Lower leg skin (tissue), 3 donors: ENCODE measurements around the gene VPS13D.

ENCODE experiments used
- POLR2A ChIP-seq, 2 donors: fragments of 450-650 bp; IDR thresholded peaks; one replicate each; pipeline ENCODE4 v1.6.1; 2016 to 2017; ENCODE audit warnings: antibody characterized with exemption in 2 of 2, mild to moderate bottlenecking in 1 of 2, moderate library complexity in 1 of 2
- TF ChIP-seq, protein P1 (sequence below), 3 donors: fragments of 450-650 bp; IDR thresholded peaks; one replicate each; pipeline ENCODE4 v1.5.1; 2016; ENCODE audit warnings: antibody characterized with exemption in 3 of 3, mild to moderate bottlenecking in 3 of 3, moderate library complexity in 2 of 3

DNA sequence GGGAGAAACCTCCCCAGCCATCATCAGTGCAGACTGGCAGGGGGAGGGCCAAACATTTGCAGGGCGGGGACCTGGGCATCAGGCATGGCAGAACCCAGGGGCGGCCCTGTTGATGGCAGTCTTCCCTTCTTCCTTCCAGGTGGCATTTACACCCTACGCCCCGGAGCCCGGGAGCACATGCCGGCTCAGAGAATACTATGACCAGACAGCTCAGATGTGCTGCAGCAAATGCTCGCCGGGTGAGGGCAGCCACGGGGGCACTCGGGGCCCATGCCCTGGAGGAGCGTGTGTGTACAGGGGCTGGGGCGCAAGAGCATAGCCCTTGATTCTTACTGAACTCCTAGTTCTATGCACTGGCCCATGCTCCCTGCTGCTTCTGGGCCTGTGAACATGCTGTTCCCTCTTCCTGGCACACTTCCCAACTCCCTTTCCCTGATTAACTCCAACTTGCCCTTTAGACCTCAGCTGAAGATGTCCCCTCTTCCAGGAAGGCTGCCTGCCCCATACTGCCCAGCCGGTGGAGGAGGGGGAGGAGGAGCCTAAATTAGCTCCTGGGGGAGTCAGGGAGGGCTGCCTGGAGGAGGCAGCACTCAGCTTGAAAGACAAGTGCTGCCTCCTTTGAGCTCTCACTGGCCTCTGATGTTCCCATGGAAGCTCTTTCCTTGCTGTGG is 41.0 kb upstream of the VPS13D start:
- no peak for TF ChIP-seq POLR2A (IDR thresholded peaks at IDR 0.05)
- TF ChIP-seq, protein P1, sequence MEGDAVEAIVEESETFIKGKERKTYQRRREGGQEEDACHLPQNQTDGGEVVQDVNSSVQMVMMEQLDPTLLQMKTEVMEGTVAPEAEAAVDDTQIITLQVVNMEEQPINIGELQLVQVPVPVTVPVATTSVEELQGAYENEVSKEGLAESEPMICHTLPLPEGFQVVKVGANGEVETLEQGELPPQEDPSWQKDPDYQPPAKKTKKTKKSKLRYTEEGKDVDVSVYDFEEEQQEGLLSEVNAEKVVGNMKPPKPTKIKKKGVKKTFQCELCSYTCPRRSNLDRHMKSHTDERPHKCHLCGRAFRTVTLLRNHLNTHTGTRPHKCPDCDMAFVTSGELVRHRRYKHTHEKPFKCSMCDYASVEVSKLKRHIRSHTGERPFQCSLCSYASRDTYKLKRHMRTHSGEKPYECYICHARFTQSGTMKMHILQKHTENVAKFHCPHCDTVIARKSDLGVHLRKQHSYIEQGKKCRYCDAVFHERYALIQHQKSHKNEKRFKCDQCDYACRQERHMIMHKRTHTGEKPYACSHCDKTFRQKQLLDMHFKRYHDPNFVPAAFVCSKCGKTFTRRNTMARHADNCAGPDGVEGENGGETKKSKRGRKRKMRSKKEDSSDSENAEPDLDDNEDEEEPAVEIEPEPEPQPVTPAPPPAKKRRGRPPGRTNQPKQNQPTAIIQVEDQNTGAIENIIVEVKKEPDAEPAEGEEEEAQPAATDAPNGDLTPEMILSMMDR (IDR thresholded peaks at IDR 0.05), result no peak
